Natural killer cell (primary cell): ENCODE measurements around the gene TUBA3D. TPM values are rescaled to one million over a fixed set of nuclear protein-coding genes. Genes with fewer than 3 reads are reported as not detected.
"Not testable (repeated sequence)": the region's sequence is repeated elsewhere in the genome, so short reads cannot be mapped to it uniquely, and the experiment has no call there.

Source experiments
- ATAC-seq, 3 donors: fragments of 150-1000 bp in 2 of 3; fragments of 200-7000 bp in 1 of 3; cut with Tn5 transposase; 1 replicate in 1 of 3; 2 replicates in 2 of 3; pipeline ENCODE4 v1.10.0; 2021; ENCODE audit warnings: mild to moderate bottlenecking in 2 of 3, moderate library complexity in 2 of 3
- DNase-seq, 2 donors: peaks; one replicate each; pipeline versions ENCODE4 v3.0.0 to v3.0.0-alpha.2; 2013 to 2021; ENCODE audit warnings: mixed read lengths in 1 of 2
- H3K27ac ChIP-seq: one replicate; pipeline ENCODE4 v1.5.1; 2013; ENCODE audit warnings: mild to moderate bottlenecking, low read length
- H3K27me3 ChIP-seq: one replicate; pipeline ENCODE4 v1.6.1; 2013; ENCODE audit warnings: low read length; ENCODE audit not compliant: control insufficient read depth, insufficient read depth
- H3K36me3 ChIP-seq: one replicate; pipeline ENCODE4 v1.6.1; 2013; ENCODE audit warnings: low read length; ENCODE audit not compliant: control insufficient read depth, insufficient read depth
- H3K4me1 ChIP-seq: one replicate; pipeline ENCODE4 v1.6.1; 2013; ENCODE audit warnings: low read length; ENCODE audit not compliant: control insufficient read depth, insufficient read depth
- H3K4me3 ChIP-seq: one replicate; pipeline ENCODE4 v1.5.1; 2013; ENCODE audit warnings: low read length
- H3K9me3 ChIP-seq: one replicate; pipeline ENCODE4 v1.6.1; 2013; ENCODE audit warnings: low read length; ENCODE audit not compliant: control insufficient read depth, insufficient read depth
- H3K27ac Mint-ChIP-seq, 2 donors: one replicate each; pipeline ENCODE4 v1.8.0; 2022; ENCODE audit warnings: mild to moderate bottlenecking in 2 of 2, mixed read lengths in 2 of 2, moderate library complexity in 1 of 2
- H3K27me3 Mint-ChIP-seq, 2 donors: one replicate each; pipeline ENCODE4 v1.8.0; 2022; ENCODE audit warnings: low read depth in 2 of 2, mixed read lengths in 2 of 2
- H3K36me3 Mint-ChIP-seq: one replicate; pipeline ENCODE4 v1.8.0; 2022; ENCODE audit warnings: mixed read lengths
- H3K4me1 Mint-ChIP-seq, 2 donors: one replicate each; pipeline ENCODE4 v1.8.0; 2022; ENCODE audit warnings: mixed read lengths in 2 of 2
- H3K4me3 Mint-ChIP-seq: one replicate; pipeline ENCODE4 v1.8.0; 2022; ENCODE audit warnings: mild to moderate bottlenecking, moderate library complexity, mixed read lengths
- H3K9me3 Mint-ChIP-seq, 2 donors: one replicate each; pipeline ENCODE4 v1.8.0; 2022; ENCODE audit warnings: mixed read lengths in 2 of 2
- CTCF ChIP-seq: fragments of 200-600 bp; IDR thresholded peaks from one replicate; pipeline ENCODE4 v1.8.0; 2022; ENCODE audit warnings: antibody characterized with exemption
- WGBS: methylation state at CpG from one replicate; pipeline ENCODE4 v1.1.7; 2013; ENCODE audit warnings: missing lambda C conversion rate; ENCODE audit not compliant: insufficient coverage; 5-methylcytosine and 5-hydroxymethylcytosine counted together
- intact Hi-C: fragments of 100-400 bp; cut with micrococcal nuclease; formaldehyde crosslinking; loops from one replicate; pipeline ENCODE4 v1.14.2; 2022
- total RNA-seq, 4 donors: library from RNA; stranded (reverse); fragments of 120-200 nt in 1 of 4; gene quantifications; one replicate each; pipeline versions ENCODE4 v1.2.3 to v1.2.4, GENCODE V29; 2013 to 2022

TUBA3D gene
- total RNA-seq, 3 donors from 2014 or later (not counting 1 experiment from before 2014, with no cell fraction given) = not detected

- DNase-seq, H3K27me3 ChIP-seq, H3K27me3 Mint-ChIP-seq, H3K4me3 ChIP-seq, intact Hi-C loops, H3K9me3 Mint-ChIP-seq, H3K36me3 Mint-ChIP-seq, H3K9me3 ChIP-seq, H3K27ac ChIP-seq: not testable (repeated sequence)
- H3K27ac Mint-ChIP-seq = peak overlapping the region; percentile 72 to 87
- 70% methylated on average over 3 of the region's 7 CpGs for WGBS
- Histone ChIP-seq H3K36me3 (peaks cover 29% of the 10 kb centered on the region), H3K4me1 (peaks cover 22% of the 10 kb centered on the region)
- H3K4me3 Mint-ChIP-seq = peak overlapping the region; percentile 72
- ATAC-seq = peak; percentile 83 to 88 (median 87)
- peaks cover 8 to 12% of the 10 kb centered on the region in 2 donors for H3K4me1 Mint-ChIP-seq
Measured at GRCh38 chr2:131504082-131504750, 28.3 kb downstream of the TUBA3D start.

GRCh38 chr2:131509615-131510014 is 33.7 kb downstream of the TUBA3D start:
- WGBS = 86% methylated on average over 9 of the region's 9 CpGs
- ATAC-seq (no peak), DNase-seq (no peak)
- Histone ChIP-seq H3K4me1 (peaks cover 25% of the 10 kb centered on the region), H3K36me3 (peaks cover 33% of the 10 kb centered on the region), H3K9me3 (no peaks in the 10 kb centered on the region), H3K27ac (no peak overlapping the region), H3K27me3 (no peaks in the 10 kb centered on the region), H3K4me3 (no peak overlapping the region)
- H3K4me3 Mint-ChIP-seq = no peak overlapping the region
- no peaks in the 10 kb centered on the region for H3K27me3 Mint-ChIP-seq
- no peaks in the 10 kb centered on the region for H3K9me3 Mint-ChIP-seq
- H3K4me1 Mint-ChIP-seq = peaks cover 11 to 20% of the 10 kb centered on the region in 2 donors
- no peaks in the 10 kb centered on the region for H3K36me3 Mint-ChIP-seq
- no peak for TF ChIP-seq CTCF
- intact Hi-C loops = no loop called here
- no peak overlapping the region for H3K27ac Mint-ChIP-seq

GRCh38 chr2:131511291-131511968 is 35.5 kb downstream of the TUBA3D start:
- H3K27me3 ChIP-seq, H3K4me3 ChIP-seq, H3K9me3 Mint-ChIP-seq, H3K36me3 Mint-ChIP-seq, H3K9me3 ChIP-seq, intact Hi-C loops, DNase-seq, H3K27ac ChIP-seq, ATAC-seq, H3K27me3 Mint-ChIP-seq, H3K4me3 Mint-ChIP-seq, H3K27ac Mint-ChIP-seq: not testable (repeated sequence)
- peaks cover 27% of the 10 kb centered on the region for H3K36me3 ChIP-seq
- H3K4me1 Mint-ChIP-seq = peaks cover 15 to 33% of the 10 kb centered on the region in 2 donors
- H3K4me1 ChIP-seq = peaks cover 31% of the 10 kb centered on the region
- whole genome bisulfite sequencing = 95% methylated on average over 22 of the region's 22 CpGs

GRCh38 chr2:131511969-131512870 is 36.3 kb downstream of the TUBA3D start:
- H3K27me3 Mint-ChIP-seq, H3K27ac ChIP-seq, DNase-seq, H3K27me3 ChIP-seq, H3K4me3 Mint-ChIP-seq, H3K4me3 ChIP-seq, ATAC-seq, H3K36me3 Mint-ChIP-seq, H3K9me3 Mint-ChIP-seq, intact Hi-C loops, H3K9me3 ChIP-seq: not testable (repeated sequence)
- Mint-ChIP-seq H3K27ac (peak overlapping the region in 1 of 2 donors; percentile 77), H3K4me1 (peaks cover 15 to 33% of the 10 kb centered on the region in 2 donors)
- WGBS = 82% methylated on average over 12 of the region's 17 CpGs
- H3K36me3 ChIP-seq = peaks cover 25% of the 10 kb centered on the region
- H3K4me1 ChIP-seq = peaks cover 31% of the 10 kb centered on the region

- intact Hi-C loops = not testable (repeated sequence)
- H3K4me1 ChIP-seq = peaks cover 31% of the 10 kb centered on the region
Measured at GRCh38 chr2:131514408-131515166, 38.7 kb downstream of the TUBA3D start.

GRCh38 chr2:131515235-131515634 is 39.3 kb downstream of the TUBA3D start:
- H3K27me3 Mint-ChIP-seq, H3K27ac ChIP-seq, H3K4me3 ChIP-seq, H3K9me3 Mint-ChIP-seq, H3K36me3 Mint-ChIP-seq, H3K9me3 ChIP-seq, DNase-seq, intact Hi-C loops, H3K27me3 ChIP-seq: not testable (repeated sequence)
- Mint-ChIP-seq H3K4me3 (peak overlapping the region; percentile 31), H3K4me1 (peaks cover 15 to 33% of the 10 kb centered on the region in 2 donors), H3K27ac (peak overlapping the region; percentile 64 to 68)
- Histone ChIP-seq H3K4me1 (peaks cover 31% of the 10 kb centered on the region), H3K36me3 (peaks cover 26% of the 10 kb centered on the region)
- ATAC-seq = peak; percentile 19 to 39 (median 33)
- 60% methylated on average over 10 of the region's 14 CpGs for WGBS

More at GRCh38 chr2:131514408-131515166, 38.7 kb downstream of the TUBA3D start:
- H3K27me3 ChIP-seq, H3K9me3 ChIP-seq, DNase-seq, H3K4me3 ChIP-seq, H3K9me3 Mint-ChIP-seq, H3K27ac ChIP-seq, H3K27me3 Mint-ChIP-seq, H3K36me3 Mint-ChIP-seq: not testable (repeated sequence)
- H3K36me3 ChIP-seq = peaks cover 26% of the 10 kb centered on the region
- WGBS = 51% methylated on average over 15 of the region's 15 CpGs
- H3K4me1 Mint-ChIP-seq = peaks cover 15 to 33% of the 10 kb centered on the region in 2 donors
- peak; percentile 31 to 71 (median 65) for ATAC-seq
- peak overlapping the region; percentile 64 to 68 for H3K27ac Mint-ChIP-seq
- peak overlapping the region; percentile 47 for H3K4me3 Mint-ChIP-seq
